ENCODE measurements around the gene PRR29. TPM values are rescaled to one million over a fixed set of nuclear protein-coding genes. Genes with fewer than 3 reads are reported as not detected.

Gene PRR29
- polyA plus RNA-seq, 1 donor from 2014 or later, result 2.8 TPM

GRCh38 chr17:63972796-63973195 is 25.4 kb upstream of the PRR29 start, which contains the start of gene SCN4A:
Gene SCN4A, minus strand, starts transcription at chr17:63972918. Its CDS starts 77 bp downstream, at chr17:63972841.
- no peaks in the 10 kb centered on the region for H3K79me2 ChIP-seq (replicated peaks; ENCODE audit: insufficient read depth, low read length)
- H3K27ac ChIP-seq (ENCODE audit: low read length), result no peak within 1 kb of the TSS
- H3K4me2 ChIP-seq (ENCODE audit: low read length), result no peak within 1 kb of the TSS
- no peaks in the 10 kb centered on the region for H3F3A ChIP-seq (ENCODE audit: insufficient read depth, low read length, poor library complexity, severe bottlenecking)
- no peak within 1 kb of the TSS for H2AFZ ChIP-seq (ENCODE audit: low read depth, low read length)
- no peak within 1 kb of the TSS for H3K9ac ChIP-seq (ENCODE audit: low read length)
- H3K4me3 ChIP-seq (ENCODE audit: low read length), result no peak within 1 kb of the TSS
- no peaks in the 10 kb centered on the region for H4K20me1 ChIP-seq (ENCODE audit: insufficient read depth)
- H3K9me2 ChIP-seq (ENCODE audit: insufficient read depth, low read length), result no peaks in the 10 kb centered on the region
- TF ChIP-seq EP300 (conservative IDR thresholded peaks at IDR 0.05; ENCODE audit: poor library complexity, severe bottlenecking) (no peak), REST (IDR thresholded peaks at IDR 0.05; ENCODE audit: borderline replicate concordance) (no peak), RAD21 (conservative IDR thresholded peaks at IDR 0.05) (no peak), EZH2 (IDR thresholded peaks at IDR 0.05; ENCODE audit: borderline replicate concordance, insufficient read depth, low read length, poor library complexity, severe bottlenecking) (no peak), TAF1 (IDR thresholded peaks at IDR 0.05; ENCODE audit: low read depth) (no peak), SMC3 (conservative IDR thresholded peaks at IDR 0.05; ENCODE audit: poor library complexity) (no peak), CTCF (IDR thresholded peaks at IDR 0.05; ENCODE audit: poor library complexity, severe bottlenecking) (no peak), MXI1 (conservative IDR thresholded peaks at IDR 0.05; ENCODE audit: poor library complexity, severe bottlenecking) (no peak), POLR2AphosphoS5 (IDR thresholded peaks at IDR 0.05) (no peak)
- H3K27me3 ChIP-seq (ENCODE audit: insufficient read depth, low read depth, low read length), result no peaks in the 10 kb centered on the region
- no peaks in the 10 kb centered on the region for H3K9me3 ChIP-seq (ENCODE audit: low read length)
- H3K36me3 ChIP-seq (ENCODE audit: insufficient read depth, low read length), result no peaks in the 10 kb centered on the region

- no peaks in the 10 kb centered on the region for H4K20me1 ChIP-seq (ENCODE audit: insufficient read depth)
- H3K36me3 ChIP-seq (ENCODE audit: insufficient read depth, low read length), result no peaks in the 10 kb centered on the region
- no peak overlapping the region for H3K4me3 ChIP-seq (ENCODE audit: low read length)
- no peaks in the 10 kb centered on the region for H3K9me2 ChIP-seq (ENCODE audit: insufficient read depth, low read length)
- TF ChIP-seq POLR2AphosphoS5 (IDR thresholded peaks at IDR 0.05) (no peak), SMC3 (conservative IDR thresholded peaks at IDR 0.05; ENCODE audit: poor library complexity) (no peak), REST (IDR thresholded peaks at IDR 0.05; ENCODE audit: borderline replicate concordance) (no peak), CTCF (IDR thresholded peaks at IDR 0.05; ENCODE audit: poor library complexity, severe bottlenecking) (no peak), EZH2 (IDR thresholded peaks at IDR 0.05; ENCODE audit: borderline replicate concordance, insufficient read depth, low read length, poor library complexity, severe bottlenecking) (no peak), TAF1 (IDR thresholded peaks at IDR 0.05; ENCODE audit: low read depth) (no peak), MXI1 (conservative IDR thresholded peaks at IDR 0.05; ENCODE audit: poor library complexity, severe bottlenecking) (no peak), RAD21 (conservative IDR thresholded peaks at IDR 0.05) (no peak), EP300 (conservative IDR thresholded peaks at IDR 0.05; ENCODE audit: poor library complexity, severe bottlenecking) (no peak)
- no peak overlapping the region for H3K27ac ChIP-seq (ENCODE audit: low read length)
- no peaks in the 10 kb centered on the region for H3K27me3 ChIP-seq (ENCODE audit: insufficient read depth, low read depth, low read length)
- H2AFZ ChIP-seq (ENCODE audit: low read depth, low read length), result no peak overlapping the region
- H3K9me3 ChIP-seq (ENCODE audit: low read length), result no peaks in the 10 kb centered on the region
- no peaks in the 10 kb centered on the region for H3K79me2 ChIP-seq (replicated peaks; ENCODE audit: insufficient read depth, low read length)
- H3K4me2 ChIP-seq (ENCODE audit: low read length), result no peak overlapping the region
- no peaks in the 10 kb centered on the region for H3F3A ChIP-seq (ENCODE audit: insufficient read depth, low read length, poor library complexity, severe bottlenecking)
- H3K9ac ChIP-seq (ENCODE audit: low read length), result no peak overlapping the region
Observed at GRCh38 chr17:63973247-63973646, 24.9 kb upstream of the PRR29 start.
